H9 (cell line): ENCODE results near the gene CHCHD6. TPM values are rescaled to one million over a fixed set of nuclear protein-coding genes. Genes with fewer than 3 reads are reported as not detected.

ENCODE experiments used
- DNase-seq: peaks from one replicate; pipeline ENCODE4 v3.0.0-alpha.2; 2017
- H2AFZ ChIP-seq: one replicate; pipeline ENCODE4 v1.6.1; 2013; ENCODE audit warnings: mild to moderate bottlenecking, low read length, control low read depth, moderate library complexity
- H2AK5ac ChIP-seq: 2 replicates; pipeline ENCODE4 v1.6.1; 2013; ENCODE audit warnings: low read length, control low read depth, mixed read lengths; ENCODE audit not compliant: insufficient read length
- H2BK120ac ChIP-seq: one replicate; pipeline ENCODE4 v1.6.1; 2013; ENCODE audit warnings: low read depth, mild to moderate bottlenecking, low read length, control low read depth, inconsistent platforms; ENCODE audit not compliant: poor library complexity, severe bottlenecking
- H2BK12ac ChIP-seq: 2 replicates; pipeline ENCODE4 v1.6.1; 2013; ENCODE audit warnings: low read length, control low read depth, mixed read lengths, low read depth; ENCODE audit not compliant: insufficient read length
- H2BK15ac ChIP-seq: 2 replicates; pipeline ENCODE4 v1.6.1; 2013; ENCODE audit warnings: low read depth, low read length, control low read depth
- H2BK20ac ChIP-seq: one replicate; pipeline ENCODE4 v1.6.1; 2013; ENCODE audit warnings: low read depth, mild to moderate bottlenecking, low read length, control low read depth, inconsistent platforms; ENCODE audit not compliant: poor library complexity, severe bottlenecking
- H2BK5ac ChIP-seq: 2 replicates; pipeline ENCODE4 v1.6.1; 2013; ENCODE audit warnings: low read length, control low read depth, mixed read lengths; ENCODE audit not compliant: insufficient read length
- H3K14ac ChIP-seq: 2 replicates; pipeline ENCODE4 v1.6.1; 2013; ENCODE audit warnings: low read length, control low read depth; ENCODE audit not compliant: insufficient read depth
- H3K18ac ChIP-seq: 2 replicates; pipeline ENCODE4 v1.6.1; 2013; ENCODE audit warnings: low read depth, mild to moderate bottlenecking, mixed read lengths, low read length, control low read depth; ENCODE audit not compliant: insufficient read length
- H3K23ac ChIP-seq: 2 replicates; pipeline ENCODE4 v1.6.1; 2013; ENCODE audit warnings: low read length, control low read depth, mixed read lengths, low read depth; ENCODE audit not compliant: insufficient read length
- H3K23me2 ChIP-seq: 2 replicates; pipeline ENCODE4 v1.6.1; 2013; ENCODE audit warnings: low read depth, mild to moderate bottlenecking, mixed read lengths, low read length, control low read depth; ENCODE audit not compliant: insufficient read length, poor library complexity, severe bottlenecking
- H3K27ac ChIP-seq: 2 replicates; pipeline ENCODE4 v1.5.1; 2013; ENCODE audit warnings: low read length, control low read depth, mixed read lengths, low read depth; ENCODE audit not compliant: insufficient read length
- H3K27me3 ChIP-seq: 2 replicates; pipeline ENCODE4 v1.6.1; 2013; ENCODE audit warnings: low read length, control low read depth, inconsistent platforms; ENCODE audit not compliant: insufficient read depth
- H3K4ac ChIP-seq: 2 replicates; pipeline ENCODE4 v1.6.1; 2013; ENCODE audit warnings: low read depth, mild to moderate bottlenecking, control low read depth, inconsistent platforms, low read length, moderate library complexity
- H3K4me1 ChIP-seq: 2 replicates; pipeline ENCODE4 v1.6.1; 2013; ENCODE audit warnings: low read length, control low read depth, inconsistent platforms; ENCODE audit not compliant: insufficient read depth
- H3K4me2 ChIP-seq: 2 replicates; pipeline ENCODE4 v1.6.1; 2013; ENCODE audit warnings: low read length, control low read depth, mixed read lengths; ENCODE audit not compliant: insufficient read length, insufficient read depth
- H3K56ac ChIP-seq: 2 replicates; pipeline ENCODE4 v1.6.1; 2013; ENCODE audit warnings: low read depth, mild to moderate bottlenecking, mixed read lengths, low read length, control low read depth; ENCODE audit not compliant: insufficient read length
- H3K79me1 ChIP-seq: 2 replicates; pipeline ENCODE4 v1.6.1; 2013; ENCODE audit warnings: low read depth, mild to moderate bottlenecking, moderate library complexity, low read length, control low read depth, inconsistent platforms; ENCODE audit not compliant: insufficient read depth, poor library complexity, severe bottlenecking
- H3K79me2 ChIP-seq: 2 replicates; pipeline ENCODE4 v1.6.1; 2013; ENCODE audit warnings: low read length, control low read depth, inconsistent platforms; ENCODE audit not compliant: insufficient read depth
- H3K9ac ChIP-seq: 2 replicates; pipeline ENCODE4 v1.6.1; 2013; ENCODE audit warnings: low read length, control low read depth, mixed read lengths; ENCODE audit not compliant: insufficient read length; ENCODE audit errors: extremely low read depth
- H3K9me3 ChIP-seq: one replicate; pipeline ENCODE4 v1.6.1; 2013; ENCODE audit warnings: low read depth, low read length, inconsistent platforms; ENCODE audit not compliant: control insufficient read depth
- H3T11ph ChIP-seq: one replicate; pipeline ENCODE4 v1.6.1; 2013; ENCODE audit warnings: mild to moderate bottlenecking, low read length, control low read depth, inconsistent platforms
- H4K20me1 ChIP-seq: one replicate; pipeline ENCODE4 v1.6.1; 2013; ENCODE audit not compliant: control insufficient read depth, insufficient read length, insufficient read depth
- H4K5ac ChIP-seq: 2 replicates; pipeline ENCODE4 v1.6.1; 2013; ENCODE audit warnings: low read depth, mild to moderate bottlenecking, mixed read lengths, low read length, control low read depth; ENCODE audit not compliant: insufficient read length
- H4K8ac ChIP-seq: replicated peaks from 2 replicates; pipeline ENCODE4 v1.6.1; 2013; ENCODE audit warnings: low read length, control low read depth, mixed read lengths, low read depth; ENCODE audit not compliant: insufficient read length
- H4K91ac ChIP-seq: 2 replicates; pipeline ENCODE4 v1.6.1; 2013; ENCODE audit warnings: low read depth, mild to moderate bottlenecking, moderate library complexity, mixed read lengths, low read length, control low read depth; ENCODE audit not compliant: insufficient read length
- H3K27ac Mint-ChIP-seq, 3 experiments: 2 replicates in 2 of 3; 3 replicates in 1 of 3; pipeline ENCODE4 v1.8.0; 2020 to 2021; ENCODE audit warnings: mixed read lengths in 3 of 3, mild to moderate bottlenecking in 1 of 3, moderate library complexity in 1 of 3
- H3K27me3 Mint-ChIP-seq: 2 replicates; pipeline ENCODE4 v1.8.0; 2021; ENCODE audit warnings: low read depth, mild to moderate bottlenecking, moderate library complexity, mixed read lengths
- H3K36me3 Mint-ChIP-seq, 3 experiments: 2 replicates in 2 of 3; 3 replicates in 1 of 3; pipeline ENCODE4 v1.8.0; 2020 to 2021; ENCODE audit warnings: low read depth in 3 of 3, mixed read lengths in 3 of 3; ENCODE audit not compliant: insufficient read depth in 1 of 3
- H3K4me1 Mint-ChIP-seq, 2 experiments: 2 replicates each; pipeline ENCODE4 v1.8.0; 2020; ENCODE audit warnings: mixed read lengths in 2 of 2
- H3K4me3 Mint-ChIP-seq, 2 experiments: 2 replicates in 1 of 2; 3 replicates in 1 of 2; pipeline ENCODE4 v1.8.0; 2020 to 2021; ENCODE audit warnings: mild to moderate bottlenecking in 2 of 2, mixed read lengths in 2 of 2, moderate library complexity in 1 of 2
- H3K9me3 Mint-ChIP-seq, 2 experiments: 2 replicates in 1 of 2; 3 replicates in 1 of 2; pipeline ENCODE4 v1.8.0; 2020; ENCODE audit warnings: mild to moderate bottlenecking in 2 of 2, mixed read lengths in 2 of 2, moderate library complexity in 1 of 2
- WGBS: extraction: QIAGEN DNeasy Blood & Tissue Kit; methylation state at CpG from one replicate; pipeline ENCODE4 v1.1.7; 2013; ENCODE audit warnings: missing lambda C conversion rate, low lambda C conversion rate, mixed read lengths; ENCODE audit not compliant: insufficient read length; ENCODE audit errors: extremely low coverage; 5-methylcytosine and 5-hydroxymethylcytosine counted together
- total RNA-seq: library from RNA; stranded (reverse); gene quantifications from 2 replicates; pipeline ENCODE4 v1.2.1, GENCODE V29; 2021
- TF ChIP-seq, protein P1 (sequence below): fragments of 200-600 bp; sonication (generic); conservative IDR thresholded peaks from 3 replicates; pipeline ENCODE4 v1.8.0; 2021; ENCODE audit warnings: antibody characterized with exemption, mild to moderate bottlenecking

CHCHD6 gene
- total RNA-seq, 1 experiment from 2014 or later, result 34.2 TPM

DNA sequence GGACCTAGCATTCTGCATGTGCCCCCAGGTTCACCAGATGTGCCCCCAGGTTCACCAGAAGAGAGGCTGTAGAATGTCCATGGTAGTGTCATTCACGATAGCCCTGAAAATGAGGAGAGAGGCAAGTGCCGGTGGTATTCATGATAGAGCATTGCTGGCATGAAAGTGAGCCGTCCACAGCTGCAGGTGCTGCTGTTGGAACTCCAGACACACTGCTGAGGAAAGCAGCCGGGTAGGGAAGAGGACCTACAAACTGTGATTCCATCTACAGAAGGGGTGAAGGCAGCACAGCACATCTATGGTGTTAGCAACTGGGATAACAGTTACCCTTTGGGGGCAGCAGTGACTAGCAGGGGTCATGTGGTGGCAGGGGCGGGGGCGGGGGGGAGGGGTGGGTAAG lies 153.9 kb downstream of the CHCHD6 start:
- Histone ChIP-seq H3K4me1 (peaks cover 2% of the 10 kb centered on the region; the same call in 1 of the 2 replicates), H3K79me1 (no peaks in the 10 kb centered on the region), H3K23me2 (no peaks in the 10 kb centered on the region), H3K79me2 (no peaks in the 10 kb centered on the region), H2AFZ (no peak overlapping the region), H2BK15ac (no peak overlapping the region), H3K23ac (no peak overlapping the region), H3K9me3 (no peaks in the 10 kb centered on the region), H4K5ac (no peak overlapping the region), H3K4ac (no peak overlapping the region), H3K27ac (no peak overlapping the region), H2BK12ac (no peak overlapping the region), H4K20me1 (no peaks in the 10 kb centered on the region), H3K14ac (no peak overlapping the region), H3K56ac (no peak overlapping the region), H2BK20ac (no peak overlapping the region), H4K91ac (no peak overlapping the region), H2BK120ac (no peak overlapping the region), H3K18ac (no peak overlapping the region), H3K9ac (no peak overlapping the region), H2BK5ac (no peak overlapping the region), H2AK5ac (no peak overlapping the region), H3K27me3 (no peaks in the 10 kb centered on the region), H3T11ph (no peak overlapping the region), H4K8ac (no peak overlapping the region), H3K4me2 (no peak overlapping the region)
- Mint-ChIP-seq H3K36me3 (peaks cover 0 to 1% (median 0%) of the 10 kb centered on the region in 3 experiments; a peak in 3 of 7 replicates), H3K27me3 (peaks cover 1% of the 10 kb centered on the region; the same call in 1 of the 2 replicates), H3K4me1 (peaks cover 52 to 55% of the 10 kb centered on the region in 2 experiments), H3K4me3 (no peak overlapping the region), H3K27ac (peak overlapping the region in 1 of 3 experiments; percentile 32; a peak in 2 of 7 replicates), H3K9me3 (no peaks in the 10 kb centered on the region)
- WGBS, result no CpG with 5 or more reads among the region's 6 CpGs
- no peak for DNase-seq
- TF ChIP-seq, protein P1, sequence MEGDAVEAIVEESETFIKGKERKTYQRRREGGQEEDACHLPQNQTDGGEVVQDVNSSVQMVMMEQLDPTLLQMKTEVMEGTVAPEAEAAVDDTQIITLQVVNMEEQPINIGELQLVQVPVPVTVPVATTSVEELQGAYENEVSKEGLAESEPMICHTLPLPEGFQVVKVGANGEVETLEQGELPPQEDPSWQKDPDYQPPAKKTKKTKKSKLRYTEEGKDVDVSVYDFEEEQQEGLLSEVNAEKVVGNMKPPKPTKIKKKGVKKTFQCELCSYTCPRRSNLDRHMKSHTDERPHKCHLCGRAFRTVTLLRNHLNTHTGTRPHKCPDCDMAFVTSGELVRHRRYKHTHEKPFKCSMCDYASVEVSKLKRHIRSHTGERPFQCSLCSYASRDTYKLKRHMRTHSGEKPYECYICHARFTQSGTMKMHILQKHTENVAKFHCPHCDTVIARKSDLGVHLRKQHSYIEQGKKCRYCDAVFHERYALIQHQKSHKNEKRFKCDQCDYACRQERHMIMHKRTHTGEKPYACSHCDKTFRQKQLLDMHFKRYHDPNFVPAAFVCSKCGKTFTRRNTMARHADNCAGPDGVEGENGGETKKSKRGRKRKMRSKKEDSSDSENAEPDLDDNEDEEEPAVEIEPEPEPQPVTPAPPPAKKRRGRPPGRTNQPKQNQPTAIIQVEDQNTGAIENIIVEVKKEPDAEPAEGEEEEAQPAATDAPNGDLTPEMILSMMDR, result no peak
